ENCODE results near the gene IL24. TPM values are rescaled to one million over a fixed set of nuclear protein-coding genes. Genes with fewer than 3 reads are reported as not detected.

Gene IL24
- total and polyA plus RNA-seq, 10 of the 15 experiments (the other 5 are each of a cell fraction or from before 2014, with no cell fraction given): 0.05 to 19.8 (median 0.35) TPM; not detected in 1

DNA sequence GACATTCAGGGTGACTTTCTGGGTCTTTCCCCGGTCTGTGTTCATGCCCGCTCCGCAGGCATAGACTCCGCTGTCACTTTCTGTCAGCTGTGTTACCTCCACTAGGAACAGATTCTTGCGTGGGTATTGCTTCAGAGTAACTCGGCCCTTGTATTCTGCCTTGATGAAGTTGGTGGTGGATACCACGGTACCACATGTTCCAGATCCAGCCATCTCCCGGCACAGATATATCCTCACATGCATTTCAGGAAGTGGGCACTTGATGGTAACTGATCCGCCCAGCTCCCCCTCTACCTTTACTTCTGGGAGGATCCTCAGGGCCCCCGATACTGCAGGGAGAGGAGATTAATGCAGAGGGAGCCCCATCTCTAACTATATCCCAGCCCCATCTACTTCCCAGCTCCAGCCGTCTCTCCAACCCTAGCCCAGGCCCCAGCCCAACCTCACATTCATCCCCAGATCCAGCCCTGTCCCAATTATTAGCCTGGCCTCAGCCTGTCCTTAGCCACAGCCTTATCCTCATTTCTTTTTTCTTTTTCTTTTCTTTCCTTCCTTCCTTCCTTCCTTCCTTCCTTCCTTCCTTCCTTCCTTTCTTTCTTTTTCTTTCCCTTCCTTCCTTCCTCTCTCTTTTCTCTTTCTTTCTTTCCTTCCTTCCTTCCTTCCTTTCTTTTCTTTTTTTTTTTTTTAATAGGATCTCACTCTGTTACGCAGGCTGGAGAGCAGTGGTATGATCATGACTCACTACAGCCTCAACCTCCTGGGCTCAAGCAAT lies 16.7 kb downstream of the IL24 start:
- CTCF ChIA-PET: interaction anchor here (0.8 to 12.9 kb wide), 18 partner anchors 8 to 283 kb away, joined by 3 to 643 read pairs (median 26); partner anchors contain the start of genes DYRK3, FCAMR, FCMR and IL20
- BruUV-seq (replicated peaks): no TSS peak
- Histone ChIP-seq H3K36me3 (ENCODE audit: control insufficient read depth in 2 of 2, insufficient read depth in 2 of 2, low read length in 1 of 2) (peaks cover 13 to 32% of the 10 kb centered on the region in 2 experiments), H3K4me3 (no peak overlapping the region), H3K27me3 (replicated peaks in 1 of 2; ENCODE audit: control insufficient read depth in 2 of 2, insufficient read depth in 2 of 2, low read length in 1 of 2) (no peaks in the 10 kb centered on the region), H3K9ac (ENCODE audit: control insufficient read depth, insufficient read depth, low read length) (no peak overlapping the region), H2AFZ (ENCODE audit: control insufficient read depth, low read depth, low read length) (no peak overlapping the region), H3K79me2 (ENCODE audit: control insufficient read depth, insufficient read depth, low read length) (peaks cover 58% of the 10 kb centered on the region), H3K4me2 (ENCODE audit: control insufficient read depth, insufficient read depth) (peak overlapping the region; percentile 4; the same call in 1 of the 2 replicates), H3K9me3 (replicated peaks; ENCODE audit: control insufficient read depth, insufficient read depth, low read length) (no peaks in the 10 kb centered on the region), H4K20me1 (ENCODE audit: control insufficient read depth, insufficient read depth) (peaks cover 7% of the 10 kb centered on the region), H3K27ac (ENCODE audit: control insufficient read depth, insufficient read depth) (no peak overlapping the region), H3K4me1 (ENCODE audit: control insufficient read depth, insufficient read depth, low read length) (peaks cover 42% of the 10 kb centered on the region)
- POLR2A ChIA-PET: interaction anchor here (0.6 to 12.2 kb wide), 3 partner anchors 17 to 69 kb away, joined by 3 to 222 read pairs (median 7); no protein-coding TSS in a partner anchor
- no peak for DNase-seq (ENCODE audit: low read depth, low spot score)
- no peak for TF ChIP-seq FOS (IDR thresholded peaks at IDR 0.05; ENCODE audit: borderline replicate concordance, extremely low read depth, insufficient read length)
- no peak for TF ChIP-seq SMAD1 (IDR thresholded peaks at IDR 0.05; ENCODE audit: low read depth, partially characterized antibody)
- TF ChIP-seq, protein P1, sequence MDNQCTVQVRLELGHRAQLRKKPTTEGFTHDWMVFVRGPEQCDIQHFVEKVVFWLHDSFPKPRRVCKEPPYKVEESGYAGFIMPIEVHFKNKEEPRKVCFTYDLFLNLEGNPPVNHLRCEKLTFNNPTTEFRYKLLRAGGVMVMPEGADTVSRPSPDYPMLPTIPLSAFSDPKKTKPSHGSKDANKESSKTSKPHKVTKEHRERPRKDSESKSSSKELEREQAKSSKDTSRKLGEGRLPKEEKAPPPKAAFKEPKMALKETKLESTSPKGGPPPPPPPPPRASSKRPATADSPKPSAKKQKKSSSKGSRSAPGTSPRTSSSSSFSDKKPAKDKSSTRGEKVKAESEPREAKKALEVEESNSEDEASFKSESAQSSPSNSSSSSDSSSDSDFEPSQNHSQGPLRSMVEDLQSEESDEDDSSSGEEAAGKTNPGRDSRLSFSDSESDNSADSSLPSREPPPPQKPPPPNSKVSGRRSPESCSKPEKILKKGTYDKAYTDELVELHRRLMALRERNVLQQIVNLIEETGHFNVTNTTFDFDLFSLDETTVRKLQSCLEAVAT (IDR thresholded peaks at IDR 0.05): no peak
- TF ChIP-seq, protein P2, sequence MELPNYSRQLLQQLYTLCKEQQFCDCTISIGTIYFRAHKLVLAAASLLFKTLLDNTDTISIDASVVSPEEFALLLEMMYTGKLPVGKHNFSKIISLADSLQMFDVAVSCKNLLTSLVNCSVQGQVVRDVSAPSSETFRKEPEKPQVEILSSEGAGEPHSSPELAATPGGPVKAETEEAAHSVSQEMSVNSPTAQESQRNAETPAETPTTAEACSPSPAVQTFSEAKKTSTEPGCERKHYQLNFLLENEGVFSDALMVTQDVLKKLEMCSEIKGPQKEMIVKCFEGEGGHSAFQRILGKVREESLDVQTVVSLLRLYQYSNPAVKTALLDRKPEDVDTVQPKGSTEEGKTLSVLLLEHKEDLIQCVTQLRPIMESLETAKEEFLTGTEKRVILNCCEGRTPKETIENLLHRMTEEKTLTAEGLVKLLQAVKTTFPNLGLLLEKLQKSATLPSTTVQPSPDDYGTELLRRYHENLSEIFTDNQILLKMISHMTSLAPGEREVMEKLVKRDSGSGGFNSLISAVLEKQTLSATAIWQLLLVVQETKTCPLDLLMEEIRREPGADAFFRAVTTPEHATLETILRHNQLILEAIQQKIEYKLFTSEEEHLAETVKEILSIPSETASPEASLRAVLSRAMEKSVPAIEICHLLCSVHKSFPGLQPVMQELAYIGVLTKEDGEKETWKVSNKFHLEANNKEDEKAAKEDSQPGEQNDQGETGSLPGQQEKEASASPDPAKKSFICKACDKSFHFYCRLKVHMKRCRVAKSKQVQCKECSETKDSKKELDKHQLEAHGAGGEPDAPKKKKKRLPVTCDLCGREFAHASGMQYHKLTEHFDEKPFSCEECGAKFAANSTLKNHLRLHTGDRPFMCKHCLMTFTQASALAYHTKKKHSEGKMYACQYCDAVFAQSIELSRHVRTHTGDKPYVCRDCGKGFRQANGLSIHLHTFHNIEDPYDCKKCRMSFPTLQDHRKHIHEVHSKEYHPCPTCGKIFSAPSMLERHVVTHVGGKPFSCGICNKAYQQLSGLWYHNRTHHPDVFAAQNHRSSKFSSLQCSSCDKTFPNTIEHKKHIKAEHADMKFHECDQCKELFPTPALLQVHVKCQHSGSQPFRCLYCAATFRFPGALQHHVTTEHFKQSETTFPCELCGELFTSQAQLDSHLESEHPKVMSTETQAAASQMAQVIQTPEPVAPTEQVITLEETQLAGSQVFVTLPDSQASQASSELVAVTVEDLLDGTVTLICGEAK (IDR thresholded peaks at IDR 0.05; ENCODE audit: borderline replicate concordance): no peak
- no peak for TF ChIP-seq BHLHE40 (IDR thresholded peaks at IDR 0.05; ENCODE audit: borderline replicate concordance in 1 of 2, low read depth in 2 of 2, low read length in 1 of 2)
- TF ChIP-seq HDAC6 (IDR thresholded peaks at IDR 0.05; ENCODE audit: unreplicated experiment): no peak
- TF ChIP-seq SIN3A (IDR thresholded peaks at IDR 0.05; ENCODE audit: low read depth, low read length): no peak
- TF ChIP-seq IRF4 (IDR thresholded peaks at IDR 0.05; ENCODE audit: low read depth, low read length): no peak
- no peak for TF ChIP-seq RB1 (IDR thresholded peaks at IDR 0.05; ENCODE audit: borderline replicate concordance)
- no peak for ATAC-seq
- intact Hi-C loops (cut with micrococcal nuclease; ENCODE audit: unreplicated experiment): loop anchor here (2.0 to 10.0 kb wide), 3 partner anchors 179 to 409 kb away; partner anchors contain the start of genes DYRK3 and RASSF5
- SMC1A ChIA-PET (ENCODE audit: uncharacterized antibody, unreplicated experiment): interaction anchor here (1.0 to 12.6 kb wide), 8 partner anchors 11 to 178 kb away, joined by 3 to 431 read pairs (median 17); partner anchors contain the start of gene FCAMR
- FAIRE-seq: no peak
- WGBS (ENCODE audit: insufficient coverage, insufficient replicate concordance, low lambda C conversion rate, missing lambda C conversion rate): 75% methylated on average over 11 of the region's 12 CpGs
- RAD21 ChIA-PET (ENCODE audit: unreplicated experiment): interaction anchor here (1.0 to 12.9 kb wide), 8 partner anchors 17 to 194 kb away, joined by 3 to 371 read pairs (median 44); no protein-coding TSS in a partner anchor
- in situ Hi-C loops (cut with MboI): loop anchor here (5.0 kb wide), 2 partner anchors 102 to 187 kb away; no protein-coding TSS in a partner anchor
